HepG2 (cell line): ENCODE data around the gene CALML6. TPM values are rescaled to one million over a fixed set of nuclear protein-coding genes. Genes with fewer than 3 reads are reported as not detected.

ENCODE experiments used
- AKAP8 ChIP-seq: sonication (generic); formaldehyde crosslinking; IDR thresholded peaks from 2 replicates; pipeline ENCODE4 v1.5.1; 2020; ENCODE audit warnings: mild to moderate bottlenecking, missing genetic modification reagents
- CBX1 ChIP-seq: IDR thresholded peaks from one replicate; pipeline ENCODE4 v1.6.1; 2016; ENCODE audit warnings: antibody characterized with exemption, low read depth
- FLYWCH1 ChIP-seq: sonication (generic); formaldehyde crosslinking; IDR thresholded peaks from 2 replicates; pipeline ENCODE4 v1.8.1; 2023; ENCODE audit warnings: mild to moderate bottlenecking, missing genetic modification reagents
- IKZF4 ChIP-seq: sonication (generic); formaldehyde crosslinking; IDR thresholded peaks from 2 replicates; pipeline ENCODE4 v1.5.1; 2020; ENCODE audit warnings: borderline replicate concordance, mild to moderate bottlenecking, low read depth, missing genetic modification reagents; ENCODE audit errors: not compliant biosample characterization
- MEF2D ChIP-seq: sonication (generic); formaldehyde crosslinking; IDR thresholded peaks from 2 replicates; pipeline ENCODE4 v1.5.1; 2020; ENCODE audit warnings: mild to moderate bottlenecking, missing genetic modification reagents
- NCOA5 ChIP-seq: sonication (generic); formaldehyde crosslinking; IDR thresholded peaks from 2 replicates; pipeline ENCODE4 v1.4.0; 2020; ENCODE audit warnings: missing genetic modification reagents
- PITX1 ChIP-seq: sonication (generic); formaldehyde crosslinking; IDR thresholded peaks from 2 replicates; pipeline ENCODE4 v1.5.1; 2020; ENCODE audit warnings: mild to moderate bottlenecking, missing genetic modification reagents
- RORA ChIP-seq: sonication (generic); formaldehyde crosslinking; IDR thresholded peaks from 2 replicates; pipeline ENCODE4 v1.5.0; 2020; ENCODE audit warnings: mild to moderate bottlenecking, missing genetic modification reagents, moderate library complexity
- ZC3H13 ChIP-seq: sonication (generic); formaldehyde crosslinking; IDR thresholded peaks from 2 replicates; pipeline ENCODE4 v1.8.1; 2023; ENCODE audit warnings: mild to moderate bottlenecking, missing genetic modification reagents, moderate library complexity
- ZEB1 ChIP-seq: IDR thresholded peaks from 2 replicates; pipeline ENCODE4 v1.6.1; 2012; ENCODE audit warnings: mild to moderate bottlenecking, low read depth, inconsistent platforms; ENCODE audit not compliant: insufficient replicate concordance
- ZNF260 ChIP-seq: sonication (generic); formaldehyde crosslinking; IDR thresholded peaks from 2 replicates; pipeline ENCODE4 v1.4.0; 2020; ENCODE audit warnings: missing genetic modification reagents, low read depth, mild to moderate bottlenecking, borderline replicate concordance
- ZNF749 ChIP-seq: sonication (generic); formaldehyde crosslinking; IDR thresholded peaks from 2 replicates; pipeline ENCODE4 v1.8.0; 2022; ENCODE audit warnings: mild to moderate bottlenecking, missing genetic modification reagents, moderate library complexity, borderline replicate concordance
- polyA plus RNA-seq, 8 experiments: library from polyadenylated mRNA; depleted of rRNA in 3 of 8; stranded (reverse) in 7 of 8; unstranded in 1 of 8; fragments of >200 nt; fragmentation: Illumina TruSeq in 4 of 8; extraction: Trizol in 4 of 8; gene quantifications; 2 replicates each; pipeline versions ENCODE4 v1.2.1 to v1.2.3, GENCODE V29; 2011 to 2016; ENCODE audit warnings: low read depth in 4 of 8, missing spikeins in 1 of 8, mixed read lengths in 1 of 8; ENCODE audit not compliant: insufficient read depth in 1 of 8
- total RNA-seq, 5 experiments: library from RNA; depleted of rRNA; stranded (reverse); fragments of >200 nt; fragmentation: Illumina TruSeq; extraction: Trizol; gene quantifications; 2 replicates each; pipeline ENCODE4 v1.2.3, GENCODE V29; 2016; ENCODE audit warnings: low read depth in 1 of 5
- TF ChIP-seq, protein P1 (sequence below): sonication (generic); formaldehyde crosslinking; IDR thresholded peaks from 2 replicates; pipeline ENCODE4 v1.4.0; 2020; ENCODE audit warnings: missing genetic modification reagents, borderline replicate concordance
- TF ChIP-seq, protein P2 (sequence below): sonication (generic); formaldehyde crosslinking; IDR thresholded peaks from 2 replicates; pipeline ENCODE4 v1.8.1; 2023; ENCODE audit warnings: mild to moderate bottlenecking, missing genetic modification reagents, borderline replicate concordance
- TF ChIP-seq, protein P3 (sequence below): sonication (generic); formaldehyde crosslinking; conservative IDR thresholded peaks from 2 replicates; pipeline ENCODE4 v1.8.1; 2023; ENCODE audit warnings: missing genetic modification reagents
- TF ChIP-seq, protein P4 (sequence below): sonication (generic); formaldehyde crosslinking; IDR thresholded peaks from 2 replicates; pipeline ENCODE4 v1.8.0; 2022; ENCODE audit warnings: mild to moderate bottlenecking, missing genetic modification reagents, moderate library complexity
- TF ChIP-seq, protein P5 (sequence below): sonication (generic); formaldehyde crosslinking; IDR thresholded peaks from 2 replicates; pipeline ENCODE4 v1.5.1; 2020; ENCODE audit warnings: missing genetic modification reagents, mild to moderate bottlenecking, borderline replicate concordance

Gene CALML6
- total and polyA plus RNA-seq, 2 of the 13 experiments (the other 11 are each of a cell fraction or from before 2014, with no cell fraction given): 0.11 to 0.12 TPM

DNA sequence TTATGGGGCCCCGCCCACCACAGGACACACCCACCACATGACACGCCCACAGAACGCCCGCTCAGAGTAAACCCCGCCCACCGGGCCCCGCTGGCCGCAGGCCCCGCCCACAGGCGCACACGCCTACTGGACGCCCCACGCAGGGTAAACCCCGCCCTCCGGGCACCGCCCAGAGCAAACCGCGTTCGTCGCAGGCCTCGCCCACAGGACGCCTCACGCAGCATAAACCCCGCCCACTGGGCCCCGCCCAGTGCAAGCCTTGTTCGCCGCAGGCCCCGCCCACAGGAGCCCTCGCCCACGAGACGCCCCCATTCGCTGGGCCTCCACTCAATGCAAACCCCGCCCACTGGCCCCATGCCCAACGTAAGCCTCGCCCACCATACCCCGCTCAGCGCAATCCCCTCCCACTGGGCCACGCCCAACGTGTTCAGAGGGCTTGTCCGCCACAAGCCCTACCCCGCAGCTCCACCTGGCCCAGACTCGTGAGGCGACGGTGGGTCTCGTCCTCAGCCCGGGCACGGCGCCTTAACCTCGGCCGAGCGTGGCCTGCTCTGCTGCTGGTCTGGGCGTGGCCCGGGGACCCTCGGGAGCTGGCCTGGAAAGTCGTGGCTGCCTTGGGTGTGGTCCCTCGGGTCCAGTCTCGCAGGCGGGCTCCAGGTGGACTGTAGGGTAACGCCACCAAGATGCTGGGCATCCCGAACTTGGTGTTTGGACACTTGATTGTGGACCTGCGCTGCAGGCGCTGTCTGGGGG, 4.4 kb downstream of the CALML6 start (continued):
- no peak for TF ChIP-seq IKZF4 (CRISPR knock-in tag)
- no peak for TF ChIP-seq ZEB1
- no peak for TF ChIP-seq RORA
- 0 out of 2 replicates have a peak, but pooled peaks have one; percentile 58 for TF ChIP-seq PITX1 (CRISPR knock-in tag)
- TF ChIP-seq, protein P1, sequence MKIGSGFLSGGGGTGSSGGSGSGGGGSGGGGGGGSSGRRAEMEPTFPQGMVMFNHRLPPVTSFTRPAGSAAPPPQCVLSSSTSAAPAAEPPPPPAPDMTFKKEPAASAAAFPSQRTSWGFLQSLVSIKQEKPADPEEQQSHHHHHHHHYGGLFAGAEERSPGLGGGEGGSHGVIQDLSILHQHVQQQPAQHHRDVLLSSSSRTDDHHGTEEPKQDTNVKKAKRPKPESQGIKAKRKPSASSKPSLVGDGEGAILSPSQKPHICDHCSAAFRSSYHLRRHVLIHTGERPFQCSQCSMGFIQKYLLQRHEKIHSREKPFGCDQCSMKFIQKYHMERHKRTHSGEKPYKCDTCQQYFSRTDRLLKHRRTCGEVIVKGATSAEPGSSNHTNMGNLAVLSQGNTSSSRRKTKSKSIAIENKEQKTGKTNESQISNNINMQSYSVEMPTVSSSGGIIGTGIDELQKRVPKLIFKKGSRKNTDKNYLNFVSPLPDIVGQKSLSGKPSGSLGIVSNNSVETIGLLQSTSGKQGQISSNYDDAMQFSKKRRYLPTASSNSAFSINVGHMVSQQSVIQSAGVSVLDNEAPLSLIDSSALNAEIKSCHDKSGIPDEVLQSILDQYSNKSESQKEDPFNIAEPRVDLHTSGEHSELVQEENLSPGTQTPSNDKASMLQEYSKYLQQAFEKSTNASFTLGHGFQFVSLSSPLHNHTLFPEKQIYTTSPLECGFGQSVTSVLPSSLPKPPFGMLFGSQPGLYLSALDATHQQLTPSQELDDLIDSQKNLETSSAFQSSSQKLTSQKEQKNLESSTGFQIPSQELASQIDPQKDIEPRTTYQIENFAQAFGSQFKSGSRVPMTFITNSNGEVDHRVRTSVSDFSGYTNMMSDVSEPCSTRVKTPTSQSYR (CRISPR knock-in tag): no peak
- TF ChIP-seq ZNF749 (CRISPR knock-in tag): no peak
- TF ChIP-seq, protein P2, sequence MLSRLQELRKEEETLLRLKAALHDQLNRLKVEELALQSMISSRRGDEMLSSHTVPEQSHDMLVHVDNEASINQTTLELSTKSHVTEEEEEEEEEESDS (CRISPR knock-in tag): no peak
- peak; percentile 77; the same call in 1 of the 2 replicates for TF ChIP-seq ZC3H13 (CRISPR knock-in tag)
- no peak for TF ChIP-seq NCOA5
- TF ChIP-seq MEF2D (CRISPR knock-in tag): peak; percentile 62
- TF ChIP-seq, protein P3, sequence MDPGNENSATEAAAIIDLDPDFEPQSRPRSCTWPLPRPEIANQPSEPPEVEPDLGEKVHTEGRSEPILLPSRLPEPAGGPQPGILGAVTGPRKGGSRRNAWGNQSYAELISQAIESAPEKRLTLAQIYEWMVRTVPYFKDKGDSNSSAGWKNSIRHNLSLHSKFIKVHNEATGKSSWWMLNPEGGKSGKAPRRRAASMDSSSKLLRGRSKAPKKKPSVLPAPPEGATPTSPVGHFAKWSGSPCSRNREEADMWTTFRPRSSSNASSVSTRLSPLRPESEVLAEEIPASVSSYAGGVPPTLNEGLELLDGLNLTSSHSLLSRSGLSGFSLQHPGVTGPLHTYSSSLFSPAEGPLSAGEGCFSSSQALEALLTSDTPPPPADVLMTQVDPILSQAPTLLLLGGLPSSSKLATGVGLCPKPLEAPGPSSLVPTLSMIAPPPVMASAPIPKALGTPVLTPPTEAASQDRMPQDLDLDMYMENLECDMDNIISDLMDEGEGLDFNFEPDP (CRISPR knock-in tag): no peak
- TF ChIP-seq FLYWCH1: no peak
- TF ChIP-seq CBX1: peak; percentile 30
- TF ChIP-seq, protein P4, sequence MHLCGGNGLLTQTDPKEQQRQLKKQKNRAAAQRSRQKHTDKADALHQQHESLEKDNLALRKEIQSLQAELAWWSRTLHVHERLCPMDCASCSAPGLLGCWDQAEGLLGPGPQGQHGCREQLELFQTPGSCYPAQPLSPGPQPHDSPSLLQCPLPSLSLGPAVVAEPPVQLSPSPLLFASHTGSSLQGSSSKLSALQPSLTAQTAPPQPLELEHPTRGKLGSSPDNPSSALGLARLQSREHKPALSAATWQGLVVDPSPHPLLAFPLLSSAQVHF (CRISPR knock-in tag): no peak
- TF ChIP-seq, protein P5, sequence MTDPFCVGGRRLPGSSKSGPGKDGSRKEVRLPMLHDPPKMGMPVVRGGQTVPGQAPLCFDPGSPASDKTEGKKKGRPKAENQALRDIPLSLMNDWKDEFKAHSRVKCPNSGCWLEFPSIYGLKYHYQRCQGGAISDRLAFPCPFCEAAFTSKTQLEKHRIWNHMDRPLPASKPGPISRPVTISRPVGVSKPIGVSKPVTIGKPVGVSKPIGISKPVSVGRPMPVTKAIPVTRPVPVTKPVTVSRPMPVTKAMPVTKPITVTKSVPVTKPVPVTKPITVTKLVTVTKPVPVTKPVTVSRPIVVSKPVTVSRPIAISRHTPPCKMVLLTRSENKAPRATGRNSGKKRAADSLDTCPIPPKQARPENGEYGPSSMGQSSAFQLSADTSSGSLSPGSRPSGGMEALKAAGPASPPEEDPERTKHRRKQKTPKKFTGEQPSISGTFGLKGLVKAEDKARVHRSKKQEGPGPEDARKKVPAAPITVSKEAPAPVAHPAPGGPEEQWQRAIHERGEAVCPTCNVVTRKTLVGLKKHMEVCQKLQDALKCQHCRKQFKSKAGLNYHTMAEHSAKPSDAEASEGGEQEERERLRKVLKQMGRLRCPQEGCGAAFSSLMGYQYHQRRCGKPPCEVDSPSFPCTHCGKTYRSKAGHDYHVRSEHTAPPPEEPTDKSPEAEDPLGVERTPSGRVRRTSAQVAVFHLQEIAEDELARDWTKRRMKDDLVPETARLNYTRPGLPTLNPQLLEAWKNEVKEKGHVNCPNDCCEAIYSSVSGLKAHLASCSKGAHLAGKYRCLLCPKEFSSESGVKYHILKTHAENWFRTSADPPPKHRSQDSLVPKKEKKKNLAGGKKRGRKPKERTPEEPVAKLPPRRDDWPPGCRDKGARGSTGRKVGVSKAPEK (CRISPR knock-in tag): no peak; the same call in 1 of the 2 replicates
- no peak for TF ChIP-seq AKAP8 (CRISPR knock-in tag)
- TF ChIP-seq ZNF260 (CRISPR knock-in tag): no peak
